ENCODE results near the gene CAMK1G.

CAMK1G gene

DNA sequence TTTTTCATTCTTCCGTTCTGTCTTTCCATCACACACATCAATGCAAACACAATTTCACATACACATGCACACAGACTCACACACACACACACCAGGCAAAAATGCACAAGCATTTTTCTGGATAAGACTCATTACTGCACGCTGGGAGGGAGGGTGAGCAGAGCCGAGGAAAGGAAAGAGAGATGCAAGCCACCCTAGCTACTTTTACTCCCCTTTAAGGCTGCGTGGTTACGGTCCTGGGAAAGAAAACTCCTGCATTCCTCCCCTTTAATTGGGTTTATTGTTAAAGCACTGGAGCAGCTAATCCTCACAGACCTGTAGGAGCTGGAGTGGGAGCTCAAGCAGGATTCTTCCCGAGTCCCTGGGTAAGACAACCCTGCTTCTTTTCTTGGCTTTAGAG lies at the start of gene CAMK1G:
Gene CAMK1G, plus strand, starts transcription at position 307 of the 400 bp plus-strand sequence. CDS start 11,270 bp downstream, outside the sequence.
- H3K27ac Mint-ChIP-seq (ENCODE audit: low read depth): no peak within 1 kb of the TSS
- no peak for DNase-seq (ENCODE audit: low spot score in 2 of 2)
- peaks cover 20% of the 10 kb centered on the region for H3K27me3 Mint-ChIP-seq
- H3K36me3 Mint-ChIP-seq (ENCODE audit: insufficient read depth): no peaks in the 10 kb centered on the region
- ATAC-seq (replicated peaks; ENCODE audit: extremely low read depth, poor library complexity, severe bottlenecking): no peak
- no peak within 1 kb of the TSS for H3K4me3 Mint-ChIP-seq
- no peaks in the 10 kb centered on the region for H3K9me3 Mint-ChIP-seq
- H3K4me1 Mint-ChIP-seq: no peaks in the 10 kb centered on the region

DNA sequence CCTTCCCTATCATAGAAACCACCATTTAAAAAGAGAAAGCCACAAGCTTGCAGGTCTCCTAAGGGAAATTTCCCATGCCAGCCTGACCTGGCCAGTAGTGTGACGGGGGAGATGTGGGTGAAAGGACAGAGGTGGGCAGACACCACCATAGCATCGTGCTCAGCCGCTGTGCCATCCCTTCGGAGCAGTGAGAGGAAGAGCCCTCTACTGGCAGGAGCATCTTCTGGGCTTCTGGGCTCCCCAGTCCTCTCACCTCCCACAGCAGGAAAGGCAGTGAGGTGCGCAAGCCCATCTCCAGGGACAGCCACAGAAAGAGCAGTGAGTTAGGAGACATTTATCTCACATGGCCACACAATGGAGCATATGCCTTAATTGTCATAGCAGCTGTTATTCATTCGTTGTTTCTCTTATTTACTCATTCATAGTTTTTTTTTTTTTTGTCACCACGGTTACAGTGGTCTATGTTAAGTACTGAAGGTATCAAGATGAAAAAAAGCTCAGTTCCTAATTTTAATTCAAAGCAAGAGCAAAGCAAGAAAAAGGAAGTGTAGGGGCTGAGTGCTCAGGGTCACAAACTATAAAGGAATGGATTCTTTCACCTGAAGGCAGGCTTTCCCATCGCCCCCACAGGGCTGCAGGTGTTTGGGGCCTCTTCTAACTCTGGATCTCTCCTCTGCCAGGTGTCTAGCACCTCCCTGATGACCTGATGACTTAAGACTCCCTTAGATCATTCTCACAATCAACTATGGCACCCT lies 48.8 kb upstream of the CAMK1G start:
- H3K36me3 Mint-ChIP-seq (ENCODE audit: insufficient read depth): no peaks in the 10 kb centered on the region
- no peaks in the 10 kb centered on the region for H3K4me1 Mint-ChIP-seq
- no peak overlapping the region for H3K4me3 Mint-ChIP-seq
- no peak for DNase-seq (ENCODE audit: low spot score in 2 of 2)
- no peak for ATAC-seq (replicated peaks; ENCODE audit: extremely low read depth, poor library complexity, severe bottlenecking)
- no peak overlapping the region for H3K27ac Mint-ChIP-seq (ENCODE audit: low read depth)
- H3K9me3 Mint-ChIP-seq: no peaks in the 10 kb centered on the region
- peaks cover 55% of the 10 kb centered on the region for H3K27me3 Mint-ChIP-seq

DNA sequence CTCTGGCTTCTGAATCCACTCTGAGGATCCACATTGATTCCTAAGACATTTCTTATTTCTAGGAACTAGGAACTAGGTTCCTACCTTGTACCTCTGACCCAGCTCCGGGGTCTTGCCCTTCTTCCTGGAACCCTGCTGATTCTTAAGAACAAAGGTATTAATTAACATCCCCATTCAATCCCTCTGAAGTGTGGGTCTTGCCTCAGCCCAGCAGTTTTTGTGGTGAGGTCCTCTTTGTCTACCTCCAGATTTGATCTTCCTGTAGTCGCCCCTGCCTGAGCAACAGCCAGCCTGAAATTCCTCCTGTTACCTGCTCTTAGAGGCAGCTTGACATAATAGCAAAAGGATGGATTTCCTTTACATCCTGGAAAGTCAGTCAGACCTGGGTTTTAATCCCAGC lies 46.7 kb upstream of the CAMK1G start:
- Mint-ChIP-seq H3K36me3 (ENCODE audit: insufficient read depth) (no peaks in the 10 kb centered on the region), H3K4me1 (no peaks in the 10 kb centered on the region), H3K9me3 (no peaks in the 10 kb centered on the region), H3K4me3 (no peak overlapping the region), H3K27ac (ENCODE audit: low read depth) (no peak overlapping the region), H3K27me3 (peaks cover 43% of the 10 kb centered on the region)
- DNase-seq (ENCODE audit: low spot score in 2 of 2) (no peak), ATAC-seq (replicated peaks; ENCODE audit: extremely low read depth, poor library complexity, severe bottlenecking) (no peak)

DNA sequence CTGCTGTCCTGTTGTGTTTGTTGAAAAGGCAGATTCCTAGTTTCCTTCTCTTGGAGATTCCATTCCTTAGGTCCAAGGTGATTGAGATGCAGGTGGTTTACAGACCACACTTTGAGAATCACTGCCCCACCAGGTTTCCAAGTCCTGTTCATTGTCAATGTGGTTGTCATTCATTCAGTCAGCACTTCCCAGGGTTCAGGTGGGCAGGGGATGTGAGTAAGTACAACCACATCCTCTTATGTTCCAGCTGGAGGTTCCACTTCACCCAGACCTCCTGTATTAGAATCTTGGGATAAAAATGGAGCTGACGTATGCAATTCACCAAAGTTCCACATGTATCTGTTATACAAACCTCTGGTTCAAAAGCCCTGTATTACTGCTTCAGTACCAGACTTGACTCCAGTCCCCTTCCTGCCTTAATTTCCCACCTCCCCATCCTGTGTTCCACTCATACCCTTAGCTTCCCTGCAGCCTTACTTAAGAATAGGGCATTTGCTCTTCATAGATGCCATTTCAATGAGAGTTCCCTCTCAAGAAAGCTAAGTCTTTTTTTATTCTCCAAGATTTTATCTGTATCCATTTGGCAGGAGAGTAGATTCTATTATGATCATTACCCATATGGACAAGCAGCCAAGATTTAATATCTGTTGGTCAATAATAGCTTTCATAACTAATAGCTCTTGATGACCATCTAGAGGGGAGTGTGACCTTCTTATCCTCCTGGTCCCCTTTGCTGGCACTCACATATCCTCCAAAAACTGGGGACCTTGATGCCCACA lies 46.0 kb upstream of the CAMK1G start:
- no peaks in the 10 kb centered on the region for H3K36me3 Mint-ChIP-seq (ENCODE audit: insufficient read depth)
- no peaks in the 10 kb centered on the region for H3K4me1 Mint-ChIP-seq
- no peak for ATAC-seq (replicated peaks; ENCODE audit: extremely low read depth, poor library complexity, severe bottlenecking)
- no peak overlapping the region for H3K4me3 Mint-ChIP-seq
- no peak overlapping the region for H3K27ac Mint-ChIP-seq (ENCODE audit: low read depth)
- H3K27me3 Mint-ChIP-seq: peaks cover 49% of the 10 kb centered on the region
- no peak for DNase-seq (ENCODE audit: low spot score in 2 of 2)
- no peaks in the 10 kb centered on the region for H3K9me3 Mint-ChIP-seq

DNA sequence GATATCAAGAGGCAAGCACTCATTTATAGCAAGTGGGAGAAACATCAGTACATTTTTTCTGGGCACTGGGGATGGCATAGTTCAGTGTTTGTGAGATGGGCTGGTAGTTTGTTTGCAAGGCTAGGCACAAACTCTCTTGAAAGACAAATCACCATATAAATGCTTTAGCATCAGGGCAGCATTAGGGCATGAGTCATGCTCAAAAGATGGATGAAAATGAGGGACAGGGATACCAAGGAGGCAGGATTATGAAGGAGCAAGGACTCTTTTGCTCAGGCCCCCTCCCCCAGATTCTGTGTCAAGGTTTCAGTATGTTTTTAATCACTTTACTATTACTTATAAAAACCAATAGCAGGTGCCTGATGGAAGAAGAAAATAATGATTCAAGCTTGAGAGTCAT lies 43.9 kb upstream of the CAMK1G start:
- no peak for ATAC-seq (replicated peaks; ENCODE audit: extremely low read depth, poor library complexity, severe bottlenecking)
- no peaks in the 10 kb centered on the region for H3K9me3 Mint-ChIP-seq
- H3K36me3 Mint-ChIP-seq (ENCODE audit: insufficient read depth): no peaks in the 10 kb centered on the region

DNA sequence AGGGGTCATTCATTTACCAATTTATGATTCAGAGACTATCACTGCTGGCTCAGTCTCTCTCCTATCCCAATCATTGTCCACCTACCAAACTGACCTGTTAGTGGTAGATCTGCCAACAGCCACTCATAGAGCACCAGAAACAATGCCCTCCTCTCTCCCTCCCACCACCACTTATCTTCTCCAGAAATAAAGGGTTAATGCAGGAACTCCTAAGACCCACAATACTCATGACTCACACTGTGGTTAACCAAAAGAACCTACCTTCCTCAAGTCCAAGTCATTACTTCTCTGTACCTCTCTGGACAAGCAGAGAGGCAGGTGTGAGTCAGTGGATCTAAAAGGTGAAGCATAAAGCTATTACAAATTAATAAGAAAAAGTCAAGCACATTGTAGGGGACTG lies 40.9 kb upstream of the CAMK1G start:
- ATAC-seq (replicated peaks; ENCODE audit: extremely low read depth, poor library complexity, severe bottlenecking): no peak
- no peak overlapping the region for H3K27ac Mint-ChIP-seq (ENCODE audit: low read depth)
- peaks cover 51% of the 10 kb centered on the region for H3K27me3 Mint-ChIP-seq
- no peaks in the 10 kb centered on the region for H3K36me3 Mint-ChIP-seq (ENCODE audit: insufficient read depth)
- no peak overlapping the region for H3K4me3 Mint-ChIP-seq
- no peak for DNase-seq (ENCODE audit: low spot score in 2 of 2)
- no peaks in the 10 kb centered on the region for H3K9me3 Mint-ChIP-seq
- no peaks in the 10 kb centered on the region for H3K4me1 Mint-ChIP-seq

More for the DNA sequence above, 43.9 kb upstream of the CAMK1G start:
- peaks cover 62% of the 10 kb centered on the region for H3K27me3 Mint-ChIP-seq
- H3K27ac Mint-ChIP-seq (ENCODE audit: low read depth): no peak overlapping the region
- no peak for DNase-seq (ENCODE audit: low spot score in 2 of 2)
- no peak overlapping the region for H3K4me3 Mint-ChIP-seq
- H3K4me1 Mint-ChIP-seq: no peaks in the 10 kb centered on the region

DNA sequence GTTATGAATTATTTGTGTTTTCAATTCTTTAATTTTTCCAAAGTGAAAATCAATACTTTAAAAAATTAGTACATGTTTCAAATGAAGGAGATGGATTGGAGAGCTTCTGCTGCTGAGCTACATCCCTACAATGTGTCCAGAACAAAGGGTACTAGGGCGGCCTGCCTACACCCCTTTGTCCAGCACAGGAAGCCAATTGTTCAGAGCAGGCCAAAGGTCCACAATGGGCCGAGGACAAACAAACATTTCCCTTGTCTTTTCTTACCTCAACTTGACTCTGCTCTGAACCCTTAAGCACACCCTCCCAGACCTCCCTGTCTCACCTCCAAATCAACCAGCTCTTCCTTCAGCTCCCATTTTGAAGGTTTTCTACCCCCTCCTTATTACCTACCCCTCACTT lies 39.4 kb upstream of the CAMK1G start:
- Mint-ChIP-seq H3K4me1 (no peaks in the 10 kb centered on the region), H3K4me3 (no peak overlapping the region), H3K27me3 (peaks cover 51% of the 10 kb centered on the region), H3K36me3 (ENCODE audit: insufficient read depth) (no peaks in the 10 kb centered on the region), H3K27ac (ENCODE audit: low read depth) (no peak overlapping the region), H3K9me3 (no peaks in the 10 kb centered on the region)
- DNase-seq (ENCODE audit: low spot score in 2 of 2): no peak
- ATAC-seq (replicated peaks; ENCODE audit: extremely low read depth, poor library complexity, severe bottlenecking): no peak

DNA sequence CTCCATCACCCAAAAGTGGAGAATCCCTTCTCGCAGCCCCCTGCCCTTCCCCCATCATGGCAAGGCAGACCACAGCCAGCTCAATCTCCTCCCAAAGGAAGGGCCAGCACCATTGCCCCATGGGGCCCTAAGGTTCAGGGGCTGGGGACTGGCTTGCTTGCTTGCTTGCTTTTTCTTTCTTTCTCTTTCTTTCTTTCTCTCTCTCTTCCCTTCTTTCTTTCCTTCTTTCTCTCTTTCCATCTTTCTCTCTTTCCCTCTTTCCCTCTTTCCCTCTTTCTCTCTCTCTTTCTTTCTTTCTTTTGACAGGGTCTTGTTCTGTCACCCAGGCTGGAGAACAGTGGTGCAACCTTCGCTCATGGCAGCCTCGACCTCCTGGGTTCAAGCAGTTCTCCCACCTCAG lies 38.1 kb upstream of the CAMK1G start:
- Mint-ChIP-seq H3K27ac (ENCODE audit: low read depth) (no peak overlapping the region), H3K9me3 (no peaks in the 10 kb centered on the region), H3K4me1 (no peaks in the 10 kb centered on the region), H3K36me3 (ENCODE audit: insufficient read depth) (no peaks in the 10 kb centered on the region), H3K4me3 (no peak overlapping the region), H3K27me3 (peaks cover 53% of the 10 kb centered on the region)
- ATAC-seq (replicated peaks; ENCODE audit: extremely low read depth, poor library complexity, severe bottlenecking) (no peak), DNase-seq (ENCODE audit: low spot score in 2 of 2) (no peak)

DNA sequence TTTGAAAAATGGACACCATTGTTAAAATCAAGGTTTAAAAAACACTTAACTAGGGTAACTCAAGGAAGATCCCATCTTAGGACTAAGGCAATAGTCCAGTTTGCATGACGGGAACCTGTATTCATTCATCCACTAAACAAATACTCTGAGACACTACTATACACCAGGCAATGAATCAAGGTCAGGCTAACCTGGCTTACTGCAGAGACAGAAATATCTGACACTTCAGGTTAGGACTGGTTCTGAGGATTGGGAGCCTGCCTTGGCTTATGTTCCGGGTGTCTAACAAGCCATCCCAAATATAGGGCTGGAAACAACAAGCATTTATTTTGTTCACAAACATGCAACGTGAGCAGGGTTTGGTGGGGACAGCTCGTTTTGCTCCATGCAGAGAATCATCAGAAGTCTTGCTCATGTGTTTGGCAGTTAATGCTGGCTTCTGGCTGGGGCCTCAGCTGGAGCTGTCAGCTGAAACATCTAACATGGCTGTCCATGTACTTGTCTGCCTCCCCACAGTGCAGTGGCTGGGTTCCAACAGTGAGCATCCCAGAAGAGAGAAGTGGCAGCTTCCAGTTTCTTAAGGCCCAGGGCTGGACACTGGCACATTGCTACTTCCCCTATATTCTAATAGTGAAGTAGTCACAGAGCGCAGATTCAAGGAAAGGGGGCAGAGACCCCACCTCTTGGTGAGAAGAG lies 37.0 kb upstream of the CAMK1G start:
- no peaks in the 10 kb centered on the region for H3K36me3 Mint-ChIP-seq (ENCODE audit: insufficient read depth)
- H3K4me3 Mint-ChIP-seq: no peak overlapping the region
- H3K27me3 Mint-ChIP-seq: peaks cover 53% of the 10 kb centered on the region
- H3K9me3 Mint-ChIP-seq: no peaks in the 10 kb centered on the region
- no peaks in the 10 kb centered on the region for H3K4me1 Mint-ChIP-seq
- no peak overlapping the region for H3K27ac Mint-ChIP-seq (ENCODE audit: low read depth)
- no peak for DNase-seq (ENCODE audit: low spot score in 2 of 2)
- ATAC-seq (replicated peaks; ENCODE audit: extremely low read depth, poor library complexity, severe bottlenecking): no peak

DNA sequence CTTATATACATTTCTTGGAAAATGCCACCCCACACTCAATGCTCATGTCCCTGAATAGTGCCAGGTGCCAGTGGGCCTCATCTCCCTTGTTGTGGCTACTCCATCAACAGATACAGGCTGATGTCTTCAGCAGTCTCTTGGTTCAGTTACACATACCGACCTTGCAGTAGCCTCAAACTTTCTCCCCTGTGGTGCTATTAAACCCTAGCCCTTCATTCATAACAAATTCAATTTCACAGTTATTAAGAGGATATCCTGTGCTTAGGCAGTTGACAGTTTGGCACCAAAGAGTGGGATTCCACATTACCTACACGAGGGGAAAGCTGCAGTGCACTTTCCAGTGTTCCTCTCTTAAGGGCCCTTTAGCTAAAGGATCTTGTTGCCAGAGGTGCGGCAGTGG lies 35.9 kb upstream of the CAMK1G start:
- DNase-seq (ENCODE audit: low spot score in 2 of 2): no peak
- peaks cover 53% of the 10 kb centered on the region for H3K27me3 Mint-ChIP-seq
- no peaks in the 10 kb centered on the region for H3K9me3 Mint-ChIP-seq
- no peak overlapping the region for H3K27ac Mint-ChIP-seq (ENCODE audit: low read depth)
- no peak for ATAC-seq (replicated peaks; ENCODE audit: extremely low read depth, poor library complexity, severe bottlenecking)
- H3K4me1 Mint-ChIP-seq: no peaks in the 10 kb centered on the region
- no peak overlapping the region for H3K4me3 Mint-ChIP-seq
- no peaks in the 10 kb centered on the region for H3K36me3 Mint-ChIP-seq (ENCODE audit: insufficient read depth)

DNA sequence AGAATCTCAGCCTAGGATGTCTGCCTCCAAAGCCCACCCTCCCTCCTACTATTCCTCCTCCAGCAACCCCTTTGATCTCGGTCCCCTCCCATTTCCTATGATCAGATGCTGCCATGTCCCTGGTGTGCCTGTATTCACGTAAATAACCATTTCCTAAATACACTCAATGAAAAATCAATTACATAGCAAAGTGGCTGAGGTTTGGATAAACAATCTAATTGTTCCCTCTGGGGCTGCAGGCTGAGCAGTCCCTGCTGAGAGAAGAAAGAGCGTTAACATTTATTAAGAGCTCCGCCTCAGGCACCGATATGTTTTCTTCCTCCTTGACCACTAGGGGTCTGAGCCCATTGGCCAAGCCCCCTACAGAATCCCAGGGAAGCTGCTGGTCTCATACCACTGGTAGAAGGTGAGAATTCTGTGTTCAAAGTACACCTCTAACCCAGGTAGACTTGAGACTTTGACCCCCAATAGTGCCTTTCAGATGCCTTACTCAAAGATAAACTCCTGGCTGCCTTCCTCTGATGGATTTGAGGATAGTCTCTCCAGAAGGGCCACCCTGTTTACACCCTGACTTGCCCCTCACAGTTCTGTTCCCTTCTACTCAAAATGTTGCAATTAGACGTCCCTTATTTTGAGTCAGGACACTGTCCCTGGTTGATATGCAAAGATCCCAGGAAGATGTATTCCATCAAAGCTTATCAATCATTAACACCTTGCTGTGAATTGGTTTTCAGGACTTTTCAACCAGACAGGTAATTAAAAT lies 33.9 kb upstream of the CAMK1G start:
- ATAC-seq (replicated peaks; ENCODE audit: extremely low read depth, poor library complexity, severe bottlenecking) (no peak), DNase-seq (ENCODE audit: low spot score in 2 of 2) (no peak)
- Mint-ChIP-seq H3K27me3 (peaks cover 42% of the 10 kb centered on the region), H3K4me3 (no peak overlapping the region), H3K9me3 (no peaks in the 10 kb centered on the region), H3K4me1 (no peaks in the 10 kb centered on the region), H3K27ac (ENCODE audit: low read depth) (no peak overlapping the region), H3K36me3 (ENCODE audit: insufficient read depth) (no peaks in the 10 kb centered on the region)

DNA sequence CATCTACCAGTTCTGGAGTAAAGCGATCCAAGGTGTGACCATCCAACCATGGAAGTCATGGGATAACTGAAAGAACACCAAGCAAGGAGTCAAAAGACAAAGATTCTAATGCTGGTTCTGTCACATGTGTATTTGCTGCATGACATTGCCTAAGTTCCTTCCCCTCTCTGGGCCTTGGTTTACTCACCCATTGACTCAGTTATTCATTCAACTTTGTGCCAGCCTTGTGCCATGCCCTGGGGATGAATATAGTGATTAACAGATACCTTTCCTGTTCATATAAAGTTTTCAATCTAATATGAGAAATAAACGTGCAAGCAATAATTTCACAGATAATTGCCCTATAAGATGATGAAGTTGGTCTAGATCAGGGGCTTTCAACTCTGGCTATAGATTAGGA lies 33.0 kb upstream of the CAMK1G start:
- no peaks in the 10 kb centered on the region for H3K36me3 Mint-ChIP-seq (ENCODE audit: insufficient read depth)
- peaks cover 33% of the 10 kb centered on the region for H3K27me3 Mint-ChIP-seq
- no peak for DNase-seq (ENCODE audit: low spot score in 2 of 2)
- H3K9me3 Mint-ChIP-seq: no peaks in the 10 kb centered on the region
- H3K4me1 Mint-ChIP-seq: no peaks in the 10 kb centered on the region
- ATAC-seq (replicated peaks; ENCODE audit: extremely low read depth, poor library complexity, severe bottlenecking): no peak
- no peak overlapping the region for H3K27ac Mint-ChIP-seq (ENCODE audit: low read depth)
- no peak overlapping the region for H3K4me3 Mint-ChIP-seq

Data from central memory CD8-positive, alpha-beta T cell (primary cell).